Measurements from ENCODE around the gene TBXA2R.

Gene TBXA2R

GRCh38 chr19:3608079-3608641 is 1.5 kb upstream of the TBXA2R start:
- no peak for DNase-seq (ENCODE audit: extremely low spot score)

GRCh38 chr19:3607303-3608078 is 816 bp upstream of the TBXA2R start:
- no peak for DNase-seq (ENCODE audit: extremely low spot score)
- TF ChIP-seq LEF1 (IDR thresholded peaks at IDR 0.05; ENCODE audit: borderline replicate concordance) (no peak), ZNF384 (IDR thresholded peaks at IDR 0.05) (no peak), FOXM1 (IDR thresholded peaks at IDR 0.05; ENCODE audit: borderline replicate concordance) (no peak), PKNOX1 (IDR thresholded peaks at IDR 0.05) (no peak), ELF4 (IDR thresholded peaks at IDR 0.05) (no peak), L3MBTL2 (conservative IDR thresholded peaks at IDR 0.05) (no peak), TARDBP (IDR thresholded peaks at IDR 0.05) (no peak), NFRKB (IDR thresholded peaks at IDR 0.05) (no peak), FOXA1 (IDR thresholded peaks at IDR 0.05) (no peak), FOXK2 (IDR thresholded peaks at IDR 0.05) (no peak), CTBP1 (IDR thresholded peaks at IDR 0.05; ENCODE audit: borderline replicate concordance) (no peak), BHLHE40 (IDR thresholded peaks at IDR 0.05; ENCODE audit: borderline replicate concordance) (no peak), SP1 (IDR thresholded peaks at IDR 0.05) (no peak)
- ChIA-PET POLR2A (interaction anchor here (1.0 to 1.4 kb wide), 3 partner anchors 16 to 155 kb away, joined by 3 to 7 read pairs (median 4); partner anchors contain the start of gene MRPL54), CTCF (interaction anchor here (0.6 to 1.6 kb wide), 5 partner anchors 11 to 600 kb away, joined by 4 to 8 read pairs (median 4); no protein-coding TSS in a partner anchor)

More at GRCh38 chr19:3608079-3608641, 1.5 kb upstream of the TBXA2R start:
- POLR2A ChIA-PET, result interaction anchor here (1.4 kb wide), 2 partner anchors 15 to 16 kb away, joined by 3 to 7 read pairs; no protein-coding TSS in a partner anchor
- CTCF ChIA-PET, result interaction anchor here (0.9 to 1.6 kb wide), 4 partner anchors 11 to 33 kb away, joined by 4 to 8 read pairs (median 4); no protein-coding TSS in a partner anchor
- TF ChIP-seq CTBP1 (IDR thresholded peaks at IDR 0.05; ENCODE audit: borderline replicate concordance), result no peak
- TF ChIP-seq SUZ12 (IDR thresholded peaks at IDR 0.05), result no peak
- TF ChIP-seq PKNOX1 (IDR thresholded peaks at IDR 0.05), result no peak
- TF ChIP-seq ARNT (IDR thresholded peaks at IDR 0.05), result no peak
- TF ChIP-seq BHLHE40 (IDR thresholded peaks at IDR 0.05; ENCODE audit: borderline replicate concordance), result no peak
- TF ChIP-seq NFRKB (IDR thresholded peaks at IDR 0.05), result no peak
- TF ChIP-seq HDGF (IDR thresholded peaks at IDR 0.05; ENCODE audit: borderline replicate concordance), result no peak
- TF ChIP-seq FOXM1 (IDR thresholded peaks at IDR 0.05; ENCODE audit: borderline replicate concordance), result no peak
- TF ChIP-seq LEF1 (IDR thresholded peaks at IDR 0.05; ENCODE audit: borderline replicate concordance), result no peak
- no peak for TF ChIP-seq FOXK2 (IDR thresholded peaks at IDR 0.05)
- TF ChIP-seq SP1 (IDR thresholded peaks at IDR 0.05), result no peak
- no peak for TF ChIP-seq ZNF384 (IDR thresholded peaks at IDR 0.05)
- no peak for TF ChIP-seq TARDBP (IDR thresholded peaks at IDR 0.05)

- DNase-seq (ENCODE audit: extremely low spot score), result no peak
- CTCF ChIA-PET, result no interaction called here
- no peak for TF ChIP-seq NFRKB (IDR thresholded peaks at IDR 0.05)
- POLR2A ChIA-PET, result interaction anchor here (1.0 kb wide), 1 partner anchor 157 kb away, joined by 4 read pairs; the partner anchor contains the start of gene MRPL54
These were observed 443 bp downstream of the TBXA2R start for GRCh38 chr19:3606174-3606689.

- DNase-seq (ENCODE audit: extremely low spot score), result no peak
- TF ChIP-seq CTBP1 (IDR thresholded peaks at IDR 0.05; ENCODE audit: borderline replicate concordance) (no peak), TARDBP (IDR thresholded peaks at IDR 0.05) (no peak), ELF4 (IDR thresholded peaks at IDR 0.05) (no peak), FOXA1 (IDR thresholded peaks at IDR 0.05) (no peak), ZNF384 (IDR thresholded peaks at IDR 0.05) (no peak)
- ChIA-PET CTCF (no interaction called here), POLR2A (no interaction called here)
These were observed 905 bp downstream of the TBXA2R start for GRCh38 chr19:3605770-3606169.

- POLR2A ChIA-PET, result interaction anchor here (0.8 kb wide), 1 partner anchor 115 kb away, joined by 3 read pairs; no protein-coding TSS in a partner anchor
- CTCF ChIA-PET, result no interaction called here
- DNase-seq (ENCODE audit: extremely low spot score), result no peak
- TF ChIP-seq FOXA1 (IDR thresholded peaks at IDR 0.05) (no peak), PKNOX1 (IDR thresholded peaks at IDR 0.05) (no peak), L3MBTL2 (conservative IDR thresholded peaks at IDR 0.05) (no peak), CTBP1 (IDR thresholded peaks at IDR 0.05; ENCODE audit: borderline replicate concordance) (no peak), HDGF (IDR thresholded peaks at IDR 0.05; ENCODE audit: borderline replicate concordance) (no peak), TARDBP (IDR thresholded peaks at IDR 0.05) (no peak), SP1 (IDR thresholded peaks at IDR 0.05) (no peak), LEF1 (IDR thresholded peaks at IDR 0.05; ENCODE audit: borderline replicate concordance) (no peak), FOXK2 (IDR thresholded peaks at IDR 0.05) (no peak), ZNF384 (IDR thresholded peaks at IDR 0.05) (no peak), BHLHE40 (IDR thresholded peaks at IDR 0.05; ENCODE audit: borderline replicate concordance) (no peak), ARNT (IDR thresholded peaks at IDR 0.05) (no peak), SUZ12 (IDR thresholded peaks at IDR 0.05) (no peak), NFRKB (IDR thresholded peaks at IDR 0.05) (no peak)
These were observed 1.3 kb downstream of the TBXA2R start for GRCh38 chr19:3605361-3605760.

- CTCF ChIA-PET, result no interaction called here
- no peak for TF ChIP-seq FOXK2 (IDR thresholded peaks at IDR 0.05)
- no peak for TF ChIP-seq L3MBTL2 (conservative IDR thresholded peaks at IDR 0.05)
- no peak for TF ChIP-seq ELF4 (IDR thresholded peaks at IDR 0.05)
- no peak for TF ChIP-seq ARNT (IDR thresholded peaks at IDR 0.05)
- no peak for TF ChIP-seq FOXM1 (IDR thresholded peaks at IDR 0.05; ENCODE audit: borderline replicate concordance)
- TF ChIP-seq BHLHE40 (IDR thresholded peaks at IDR 0.05; ENCODE audit: borderline replicate concordance), result no peak
- TF ChIP-seq CTBP1 (IDR thresholded peaks at IDR 0.05; ENCODE audit: borderline replicate concordance), result no peak
- TF ChIP-seq NFRKB (IDR thresholded peaks at IDR 0.05), result no peak
- TF ChIP-seq SP1 (IDR thresholded peaks at IDR 0.05), result no peak
- POLR2A ChIA-PET, result interaction anchor here (0.8 kb wide), 1 partner anchor 115 kb away, joined by 3 read pairs; no protein-coding TSS in a partner anchor
- no peak for DNase-seq (ENCODE audit: extremely low spot score)
These were observed 1.7 kb downstream of the TBXA2R start for GRCh38 chr19:3604987-3605343.

Data from HEK293T (cell line).